ENCODE measurements around the gene PRKAG2.

PRKAG2 gene

DNA sequence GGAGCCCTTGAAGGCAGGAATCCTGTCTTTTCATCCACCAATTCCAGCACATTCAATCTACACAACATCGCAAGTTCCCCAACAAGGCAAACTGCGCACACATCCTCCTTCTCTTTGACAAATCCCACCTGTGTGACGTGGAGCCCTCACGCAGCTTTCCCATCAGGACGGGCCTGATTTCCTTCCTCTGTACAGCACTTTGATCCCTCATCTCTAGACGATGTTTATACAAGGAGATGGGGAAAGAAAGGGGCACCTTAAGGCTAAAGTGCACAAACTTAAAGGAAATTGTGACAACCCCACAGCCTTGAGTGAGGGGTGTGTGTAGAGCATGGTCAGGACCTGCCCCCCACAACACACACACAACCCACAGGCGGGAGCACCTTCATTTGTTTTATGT lies 97.2 kb downstream of the PRKAG2 start:
- no peak overlapping the region for H3K27ac ChIP-seq
- TF ChIP-seq, protein P1, sequence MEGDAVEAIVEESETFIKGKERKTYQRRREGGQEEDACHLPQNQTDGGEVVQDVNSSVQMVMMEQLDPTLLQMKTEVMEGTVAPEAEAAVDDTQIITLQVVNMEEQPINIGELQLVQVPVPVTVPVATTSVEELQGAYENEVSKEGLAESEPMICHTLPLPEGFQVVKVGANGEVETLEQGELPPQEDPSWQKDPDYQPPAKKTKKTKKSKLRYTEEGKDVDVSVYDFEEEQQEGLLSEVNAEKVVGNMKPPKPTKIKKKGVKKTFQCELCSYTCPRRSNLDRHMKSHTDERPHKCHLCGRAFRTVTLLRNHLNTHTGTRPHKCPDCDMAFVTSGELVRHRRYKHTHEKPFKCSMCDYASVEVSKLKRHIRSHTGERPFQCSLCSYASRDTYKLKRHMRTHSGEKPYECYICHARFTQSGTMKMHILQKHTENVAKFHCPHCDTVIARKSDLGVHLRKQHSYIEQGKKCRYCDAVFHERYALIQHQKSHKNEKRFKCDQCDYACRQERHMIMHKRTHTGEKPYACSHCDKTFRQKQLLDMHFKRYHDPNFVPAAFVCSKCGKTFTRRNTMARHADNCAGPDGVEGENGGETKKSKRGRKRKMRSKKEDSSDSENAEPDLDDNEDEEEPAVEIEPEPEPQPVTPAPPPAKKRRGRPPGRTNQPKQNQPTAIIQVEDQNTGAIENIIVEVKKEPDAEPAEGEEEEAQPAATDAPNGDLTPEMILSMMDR (IDR thresholded peaks at IDR 0.05), result no peak
- no peak for TF ChIP-seq ZFX (IDR thresholded peaks at IDR 0.05; ENCODE audit: borderline replicate concordance)

DNA sequence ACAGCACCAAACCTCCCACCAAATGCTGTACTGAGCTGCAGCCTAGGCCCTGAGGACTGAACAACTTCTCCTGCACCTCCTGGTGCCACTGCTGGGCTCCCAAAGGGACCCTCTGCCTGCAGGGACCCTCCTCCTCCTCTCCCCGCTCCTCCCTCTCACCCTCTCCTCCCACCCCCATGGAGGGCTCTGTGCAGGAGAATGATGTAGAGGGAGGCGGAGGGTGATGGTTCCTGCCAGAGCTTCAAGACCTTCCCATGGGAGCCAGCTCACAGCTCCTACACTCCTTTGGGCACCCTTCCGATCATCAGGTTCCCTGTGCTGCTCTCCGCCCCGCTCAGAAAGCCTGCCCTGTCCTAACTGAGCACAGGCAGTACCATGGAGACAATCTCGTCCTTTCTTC lies 97.7 kb downstream of the PRKAG2 start:
- H3K27ac ChIP-seq, result no peak overlapping the region
- TF ChIP-seq, protein P1 (IDR thresholded peaks at IDR 0.05), result no peak
- no peak for TF ChIP-seq ZFX (IDR thresholded peaks at IDR 0.05; ENCODE audit: borderline replicate concordance)

DNA sequence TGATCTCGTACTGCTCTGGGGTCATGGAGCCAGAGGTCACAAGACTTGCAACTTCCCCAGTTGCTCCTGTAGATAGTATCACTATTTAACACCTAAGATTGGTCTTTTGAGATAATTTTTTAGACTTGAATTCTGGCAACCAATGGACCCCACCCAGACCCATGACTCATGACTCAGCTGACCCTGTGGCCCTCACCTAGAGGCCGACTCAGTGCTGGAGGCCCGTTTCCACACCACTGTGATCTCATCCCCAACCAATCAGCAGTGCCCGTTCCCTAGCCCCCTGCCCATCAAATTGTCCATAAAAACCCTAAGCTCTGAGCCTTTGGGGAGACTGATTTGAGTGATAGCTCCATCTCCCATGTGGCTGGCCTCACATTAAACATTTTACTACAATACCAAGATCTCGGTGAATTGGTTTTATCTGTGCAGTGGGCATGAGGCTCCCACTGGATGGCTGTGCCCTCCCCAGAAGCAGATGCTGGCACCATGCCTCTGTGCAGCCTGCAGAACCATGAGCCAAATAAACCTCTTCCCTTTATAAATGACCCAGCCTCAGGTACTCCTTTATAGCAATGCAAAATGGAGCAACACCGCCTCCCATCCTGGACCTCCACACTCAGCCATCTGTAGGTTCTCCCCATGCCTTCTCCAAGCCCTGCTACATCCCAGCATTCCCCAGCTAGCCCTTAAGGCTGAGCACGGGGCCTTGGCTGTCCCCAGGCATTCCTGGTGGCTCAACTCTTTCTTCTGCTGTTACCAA lies 98.8 kb downstream of the PRKAG2 start:
- no peak overlapping the region for H3K27ac ChIP-seq
- TF ChIP-seq ZFX (IDR thresholded peaks at IDR 0.05; ENCODE audit: borderline replicate concordance), result no peak
- TF ChIP-seq, protein P1 (IDR thresholded peaks at IDR 0.05), result no peak

DNA sequence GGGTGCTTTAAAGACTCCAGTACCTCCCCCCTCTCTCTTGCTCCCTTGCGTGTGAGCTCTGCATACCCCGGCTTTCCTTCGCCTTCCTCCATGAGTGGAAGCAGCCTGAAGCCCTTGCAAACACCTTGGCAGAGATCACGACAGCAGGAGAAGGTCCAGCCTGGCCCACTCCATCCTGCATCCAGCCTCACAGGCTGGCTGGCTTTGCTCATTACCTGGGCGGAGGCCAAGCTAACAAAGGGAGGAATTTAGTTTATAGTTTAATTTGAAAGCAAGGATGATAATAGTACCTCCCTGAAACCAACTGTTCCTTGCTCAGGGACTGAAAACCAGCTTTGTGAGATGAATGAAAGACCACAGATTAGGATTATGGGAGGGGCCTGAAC lies 99.4 kb downstream of the PRKAG2 start:
- H3K27ac ChIP-seq, result no peak overlapping the region
- TF ChIP-seq, protein P1 (IDR thresholded peaks at IDR 0.05), result no peak
- no peak for TF ChIP-seq ZFX (IDR thresholded peaks at IDR 0.05; ENCODE audit: borderline replicate concordance)

DNA sequence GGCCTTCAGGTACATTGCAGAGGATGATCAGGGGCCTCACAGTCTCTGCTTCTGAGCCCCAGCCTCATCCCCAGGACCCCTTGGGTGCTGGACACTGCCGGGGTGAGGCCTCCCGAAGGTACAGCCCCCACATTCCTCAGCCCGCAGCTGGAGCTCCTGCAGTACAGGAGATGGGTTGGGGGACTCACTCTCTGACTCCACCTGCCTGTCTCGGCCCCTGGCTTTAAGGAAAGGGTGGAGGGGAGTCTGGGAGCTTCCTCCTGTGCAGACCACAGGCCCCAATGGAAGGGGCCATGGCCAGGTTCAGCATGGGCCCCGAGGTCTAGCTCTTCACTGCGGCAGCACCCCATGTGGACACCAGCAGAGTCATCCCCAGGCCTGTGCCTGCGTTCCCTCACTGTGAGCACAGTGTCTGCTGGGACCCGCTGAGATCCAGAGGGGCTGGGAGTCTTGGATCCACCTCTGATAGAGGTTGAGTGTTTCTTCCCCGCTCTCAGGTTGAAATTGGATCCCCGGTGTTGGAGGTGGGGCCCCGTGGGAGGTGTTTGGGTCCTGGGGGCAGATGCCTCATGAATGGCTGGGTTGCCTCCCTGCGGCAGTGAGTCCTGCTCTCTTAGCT lies 99.9 kb downstream of the PRKAG2 start:
- TF ChIP-seq ZFX (IDR thresholded peaks at IDR 0.05; ENCODE audit: borderline replicate concordance), result no peak
- TF ChIP-seq, protein P1 (IDR thresholded peaks at IDR 0.05), result no peak

DNA sequence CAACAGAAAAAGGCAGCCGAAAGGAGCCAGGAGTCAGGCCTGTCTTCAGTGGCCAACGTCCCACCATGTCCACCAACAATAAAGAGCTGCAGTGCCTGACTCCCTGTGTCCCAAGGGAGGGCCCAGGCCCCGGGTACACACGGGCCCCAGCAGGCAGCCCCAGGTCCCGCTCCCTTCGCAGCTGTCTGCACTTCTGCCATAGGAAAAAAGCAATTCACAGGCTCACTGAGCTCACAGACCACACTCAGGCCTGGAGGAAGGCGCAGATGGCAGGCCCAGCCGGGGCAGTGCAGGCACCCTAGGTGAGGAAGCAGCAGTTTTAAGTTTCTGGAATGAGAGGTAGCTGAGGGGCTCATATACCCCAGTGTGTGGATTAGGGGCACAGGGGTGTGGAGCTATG lies 100.5 kb downstream of the PRKAG2 start:
- TF ChIP-seq, protein P1 (IDR thresholded peaks at IDR 0.05), result no peak
- no peak for TF ChIP-seq ZFX (IDR thresholded peaks at IDR 0.05; ENCODE audit: borderline replicate concordance)
- no peak overlapping the region for H3K27ac ChIP-seq

More for the DNA sequence above, 99.9 kb downstream of the PRKAG2 start:
- H3K27ac ChIP-seq, result no peak overlapping the region
